Tibial nerve (tissue), 4 donors: ENCODE results near the gene C10orf67. TPM values are rescaled to one million over a fixed set of nuclear protein-coding genes. Genes with fewer than 3 reads are reported as not detected.

Experiments used
- DNase-seq, 2 donors: peaks; one replicate each; pipeline ENCODE4 v3.0.0-alpha.2; 2019; ENCODE audit warnings: low spot score in 2 of 2
- H3K27ac ChIP-seq, 4 donors: fragments of 200-600 bp; sonication (generic) in 3 of 4; one replicate each; pipeline ENCODE4 v1.5.1; 2017 to 2019; ENCODE audit warnings: mild to moderate bottlenecking in 1 of 4
- H3K27me3 ChIP-seq, 2 donors: fragments of 200-600 bp; sonication (generic) in 1 of 2; one replicate each; pipeline versions ENCODE4 v1.5.1 to v1.6.0; 2017 to 2019
- H3K36me3 ChIP-seq, 3 donors: fragments of 200-600 bp; sonication (generic); one replicate each; pipeline ENCODE4 v1.5.1; 2018 to 2019
- H3K4me1 ChIP-seq, 4 donors: fragments of 200-600 bp; sonication (generic) in 3 of 4; one replicate each; pipeline ENCODE4 v1.5.1; 2017 to 2019
- H3K4me3 ChIP-seq, 4 donors: fragments of 200-600 bp; sonication (generic) in 3 of 4; one replicate each; pipeline ENCODE4 v1.5.1; 2017 to 2019; ENCODE audit warnings: mild to moderate bottlenecking in 1 of 4, moderate library complexity in 1 of 4
- H3K9me3 ChIP-seq, 4 donors: fragments of 200-600 bp; sonication (generic) in 3 of 4; one replicate each; pipeline ENCODE4 v1.5.1; 2017 to 2019
- EP300 ChIP-seq, 2 donors: sonication (generic); formaldehyde crosslinking; IDR thresholded peaks; one replicate each; pipeline ENCODE4 v1.6.1; 2017; ENCODE audit warnings: antibody characterized with exemption in 2 of 2, mild to moderate bottlenecking in 1 of 2
- POLR2A ChIP-seq, 2 donors: fragments of 450-650 bp; IDR thresholded peaks; one replicate each; pipeline ENCODE4 v1.6.1; 2017; ENCODE audit warnings: antibody characterized with exemption in 2 of 2, mild to moderate bottlenecking in 2 of 2, moderate library complexity in 2 of 2
- WGBS, 2 donors: methylation state at CpG; one replicate each; pipeline ENCODE4 v1.1.5; 2018; 5-methylcytosine and 5-hydroxymethylcytosine counted together
- total RNA-seq, 4 donors: library from RNA; depleted of rRNA; stranded (reverse); fragments of >200 nt; gene quantifications; one replicate each; pipeline ENCODE4 v1.1.0, GENCODE V29; 2016
- TF ChIP-seq, protein P1 (sequence below), 5 experiments: fragments of 200-600 bp in 3 of 5; fragments of 450-650 bp in 2 of 5; sonication (generic) in 3 of 5; IDR thresholded peaks; one replicate each; pipeline ENCODE4 v1.5.1; 2016 to 2019; ENCODE audit warnings: antibody characterized with exemption in 5 of 5, mild to moderate bottlenecking in 3 of 5, moderate library complexity in 2 of 5

The C10orf67 gene
- total RNA-seq, 4 donors from 2014 or later, result 0.30 to 1.6 (median 0.64) TPM

DNA sequence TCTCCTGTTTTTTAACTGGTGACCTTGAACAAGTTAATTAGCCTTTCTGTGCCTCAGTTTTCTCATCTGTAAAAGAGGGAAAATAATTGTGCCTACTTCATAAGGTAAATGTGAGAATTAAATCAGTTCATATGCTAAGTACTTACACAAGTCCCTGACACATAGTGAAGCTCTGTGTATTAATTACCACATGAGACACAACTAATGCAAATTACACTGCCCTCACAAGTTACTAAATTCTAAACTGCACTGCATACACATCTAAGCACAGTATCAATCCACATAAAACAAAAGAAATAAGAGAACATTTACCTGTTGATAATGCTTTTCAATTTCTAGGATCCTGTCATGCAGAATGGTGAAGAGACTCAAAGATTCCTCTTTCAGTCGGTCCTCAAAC, 22.5 kb downstream of the C10orf67 start:
- TF ChIP-seq POLR2A (IDR thresholded peaks at IDR 0.05) (no peak), EP300 (IDR thresholded peaks at IDR 0.05) (no peak)
- TF ChIP-seq, protein P1, sequence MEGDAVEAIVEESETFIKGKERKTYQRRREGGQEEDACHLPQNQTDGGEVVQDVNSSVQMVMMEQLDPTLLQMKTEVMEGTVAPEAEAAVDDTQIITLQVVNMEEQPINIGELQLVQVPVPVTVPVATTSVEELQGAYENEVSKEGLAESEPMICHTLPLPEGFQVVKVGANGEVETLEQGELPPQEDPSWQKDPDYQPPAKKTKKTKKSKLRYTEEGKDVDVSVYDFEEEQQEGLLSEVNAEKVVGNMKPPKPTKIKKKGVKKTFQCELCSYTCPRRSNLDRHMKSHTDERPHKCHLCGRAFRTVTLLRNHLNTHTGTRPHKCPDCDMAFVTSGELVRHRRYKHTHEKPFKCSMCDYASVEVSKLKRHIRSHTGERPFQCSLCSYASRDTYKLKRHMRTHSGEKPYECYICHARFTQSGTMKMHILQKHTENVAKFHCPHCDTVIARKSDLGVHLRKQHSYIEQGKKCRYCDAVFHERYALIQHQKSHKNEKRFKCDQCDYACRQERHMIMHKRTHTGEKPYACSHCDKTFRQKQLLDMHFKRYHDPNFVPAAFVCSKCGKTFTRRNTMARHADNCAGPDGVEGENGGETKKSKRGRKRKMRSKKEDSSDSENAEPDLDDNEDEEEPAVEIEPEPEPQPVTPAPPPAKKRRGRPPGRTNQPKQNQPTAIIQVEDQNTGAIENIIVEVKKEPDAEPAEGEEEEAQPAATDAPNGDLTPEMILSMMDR (IDR thresholded peaks at IDR 0.05), result no peak
- Histone ChIP-seq H3K36me3 (no peaks in the 10 kb centered on the region), H3K27ac (no peak overlapping the region), H3K4me3 (no peak overlapping the region), H3K9me3 (peaks cover 0 to 1% (median 0%) of the 10 kb centered on the region in 4 donors), H3K27me3 (no peaks in the 10 kb centered on the region), H3K4me1 (no peaks in the 10 kb centered on the region)
- no peak for DNase-seq
- WGBS, 2 donors, result 86 to 91% methylated on average over 1 of the region's 1 CpG

GRCh38 chr10:23319835-23320234, 24.8 kb downstream of the C10orf67 start:
- DNase-seq, result no peak
- TF ChIP-seq, protein P1 (IDR thresholded peaks at IDR 0.05), result no peak
- TF ChIP-seq EP300 (IDR thresholded peaks at IDR 0.05) (no peak), POLR2A (IDR thresholded peaks at IDR 0.05) (no peak)
- Histone ChIP-seq H3K36me3 (no peaks in the 10 kb centered on the region), H3K27ac (no peak overlapping the region), H3K4me3 (no peak overlapping the region), H3K9me3 (peaks cover 0 to 9% (median 0%) of the 10 kb centered on the region in 4 donors), H3K27me3 (no peaks in the 10 kb centered on the region), H3K4me1 (peaks cover 0 to 3% (median 0%) of the 10 kb centered on the region in 4 donors)
- 52 to 70% methylated on average over 4 of the region's 4 CpGs for WGBS, 2 donors

DNA sequence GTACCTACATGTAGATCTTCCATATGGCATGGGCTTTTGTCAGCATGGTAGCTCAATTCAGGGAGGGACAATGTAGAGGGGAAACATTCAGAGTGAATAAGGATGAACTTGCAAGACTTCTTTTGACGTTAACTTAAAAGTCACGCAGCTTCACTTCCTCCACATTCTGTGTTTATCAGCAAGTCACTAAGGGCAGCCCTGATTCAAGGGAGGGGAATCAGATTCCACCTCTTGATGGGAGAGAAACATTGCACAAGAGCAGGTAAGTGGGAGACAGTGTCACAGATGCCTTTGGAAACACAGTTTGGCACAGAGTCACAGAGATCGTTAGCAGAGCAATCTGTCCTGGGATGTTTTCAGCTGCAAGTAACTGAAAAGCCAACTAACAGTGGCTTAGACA, 26.2 kb downstream of the C10orf67 start:
- TF ChIP-seq POLR2A (IDR thresholded peaks at IDR 0.05), result no peak
- TF ChIP-seq, protein P1 (IDR thresholded peaks at IDR 0.05), result no peak
- TF ChIP-seq EP300 (IDR thresholded peaks at IDR 0.05), result no peak
- Histone ChIP-seq H3K36me3 (no peaks in the 10 kb centered on the region), H3K4me1 (peaks cover 0 to 4% (median 0%) of the 10 kb centered on the region in 4 donors), H3K27ac (no peak overlapping the region), H3K27me3 (no peaks in the 10 kb centered on the region), H3K9me3 (peaks cover 0 to 9% (median 0%) of the 10 kb centered on the region in 4 donors), H3K4me3 (no peak overlapping the region)
- 75 to 79% methylated on average over 3 of the region's 3 CpGs for WGBS, 2 donors
- no peak for DNase-seq

DNA sequence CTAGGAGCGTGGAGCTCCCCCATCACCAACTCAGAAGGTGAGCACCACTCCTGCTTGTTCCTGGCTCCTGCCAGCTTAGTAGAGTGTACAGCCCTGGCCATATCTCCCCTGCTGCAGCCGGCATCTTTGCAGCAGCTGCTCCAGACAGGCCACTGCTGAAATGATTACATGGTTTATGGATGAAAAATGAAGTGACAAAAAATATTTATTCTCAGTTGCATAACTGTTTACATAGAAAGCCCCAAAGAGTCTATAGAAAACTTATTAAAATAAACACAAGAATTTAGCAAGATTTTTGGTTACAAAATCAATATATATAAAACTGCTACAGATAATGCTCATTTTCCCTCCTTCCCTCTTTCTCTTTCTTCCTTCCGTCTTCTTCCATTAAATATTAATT, 27.2 kb downstream of the C10orf67 start:
- H3K36me3 ChIP-seq, result no peaks in the 10 kb centered on the region
- no peak for DNase-seq
- no peak overlapping the region for H3K27ac ChIP-seq
- H3K27me3 ChIP-seq, result no peaks in the 10 kb centered on the region
- no peak overlapping the region for H3K4me3 ChIP-seq
- 79 to 85% methylated on average over 3 of the region's 3 CpGs for WGBS, 2 donors
- peaks cover 0 to 9% (median 0%) of the 10 kb centered on the region in 4 donors for H3K9me3 ChIP-seq
- no peak for TF ChIP-seq POLR2A (IDR thresholded peaks at IDR 0.05)
- TF ChIP-seq, protein P1 (IDR thresholded peaks at IDR 0.05), result no peak
- no peak for TF ChIP-seq EP300 (IDR thresholded peaks at IDR 0.05)
- H3K4me1 ChIP-seq, result peaks cover 0 to 4% (median 0%) of the 10 kb centered on the region in 4 donors

- 82 to 99% methylated on average over 6 of the region's 6 CpGs for WGBS, 2 donors
- DNase-seq, result no peak
- H3K27ac ChIP-seq, result no peak overlapping the region
- TF ChIP-seq, protein P1 (IDR thresholded peaks at IDR 0.05), result no peak
- TF ChIP-seq POLR2A (IDR thresholded peaks at IDR 0.05) (no peak), EP300 (IDR thresholded peaks at IDR 0.05) (no peak)
- H3K9me3 ChIP-seq, result peaks cover 0 to 9% (median 0%) of the 10 kb centered on the region in 4 donors
- H3K27me3 ChIP-seq, result no peaks in the 10 kb centered on the region
- peaks cover 0 to 4% (median 0%) of the 10 kb centered on the region in 4 donors for H3K4me1 ChIP-seq
- H3K36me3 ChIP-seq, result no peaks in the 10 kb centered on the region
- H3K4me3 ChIP-seq, result no peak overlapping the region
These were observed 28.2 kb downstream of the C10orf67 start for GRCh38 chr10:23316406-23316805.
